Mammary epithelial cell (primary cell): ENCODE data around the gene ASB6.

Source experiments
- CTCF ChIP-seq, 2 donors: IDR thresholded peaks in 1 of 2; conservative IDR thresholded peaks in 1 of 2; 2 replicates each; pipeline ENCODE4 v1.5.1; 2011 to 2012; ENCODE audit warnings: inconsistent platforms in 2 of 2, low read length in 2 of 2, mild to moderate bottlenecking in 2 of 2, control low read depth in 1 of 2, low read depth in 1 of 2; ENCODE audit not compliant: insufficient read depth in 1 of 2; ENCODE audit errors: extremely low read depth in 1 of 2
- EZH2 ChIP-seq: IDR thresholded peaks from 2 replicates; pipeline ENCODE4 v1.6.1; 2012; ENCODE audit warnings: low read length, inconsistent platforms, borderline replicate concordance

- no peak for TF ChIP-seq EZH2
- no peak for TF ChIP-seq CTCF (conservative IDR thresholded peaks at IDR 0.05 in 1 of 2, IDR thresholded peaks at IDR 0.05 in 1 of 2; ENCODE audit: extremely low read depth in 1 of 2, insufficient read depth in 1 of 2, low read depth in 1 of 2, low read length in 2 of 2)
These were observed 35.5 kb upstream of the ASB6 start for GRCh38 chr9:129677456-129677855.
